Thyroid gland (tissue), 4 donors: ENCODE results near the gene WDFY2. TPM values are rescaled to one million over a fixed set of nuclear protein-coding genes. Genes with fewer than 3 reads are reported as not detected.
A peak's percentile ranks its signal among the peaks of the same experiment; 100 is the strongest.

Experiments used
- DNase-seq, 2 donors: peaks; one replicate each; pipeline ENCODE4 v3.0.0-alpha.2; 2019
- H3K27ac ChIP-seq, 3 donors: fragments of 200-600 bp; sonication (generic); 1 replicate in 2 of 3; 2 replicates in 1 of 3; pipeline ENCODE4 v1.5.1; 2016 to 2019; ENCODE audit warnings: mild to moderate bottlenecking in 1 of 3, moderate library complexity in 1 of 3
- H3K27me3 ChIP-seq: fragments of 200-600 bp; sonication (generic); one replicate; pipeline ENCODE4 v1.5.1; 2019
- H3K36me3 ChIP-seq, 2 donors: fragments of 200-600 bp; sonication (generic); one replicate each; pipeline ENCODE4 v1.5.1; 2016 to 2019
- H3K4me1 ChIP-seq, 2 donors: fragments of 200-600 bp; sonication (generic); one replicate each; pipeline ENCODE4 v1.5.1; 2017 to 2019
- H3K4me3 ChIP-seq, 3 donors: fragments of 200-600 bp; sonication (generic); replicated peaks in 1 of 3; 1 replicate in 2 of 3; 2 replicates in 1 of 3; pipeline ENCODE4 v1.5.1; 2016; ENCODE audit warnings: mild to moderate bottlenecking in 1 of 3
- H3K9me3 ChIP-seq: fragments of 200-600 bp; sonication (generic); one replicate; pipeline ENCODE4 v1.5.1; 2017
- POLR2A ChIP-seq, 2 donors: fragments of 450-650 bp; IDR thresholded peaks; one replicate each; pipeline ENCODE4 v1.6.1; 2017; ENCODE audit warnings: antibody characterized with exemption in 2 of 2, mild to moderate bottlenecking in 2 of 2, moderate library complexity in 1 of 2
- WGBS, 2 donors: methylation state at CpG; one replicate each; pipeline ENCODE4 v1.1.5; 2017; 5-methylcytosine and 5-hydroxymethylcytosine counted together
- intact Hi-C: fragments of 100-400 bp; cut with DNase I; formaldehyde crosslinking; loops from one replicate; pipeline ENCODE4 v1.15.1; 2023
- total RNA-seq, 4 donors: library from RNA; depleted of rRNA; stranded (reverse); fragments of >200 nt; gene quantifications; one replicate each; pipeline ENCODE4 v1.2.3, GENCODE V29; 2016
- TF ChIP-seq, protein P1 (sequence below), 6 experiments: fragments of 200-600 bp in 3 of 6; fragments of 450-650 bp in 3 of 6; sonication (generic) in 3 of 6; IDR thresholded peaks; one replicate each; pipeline ENCODE4 v1.5.1; 2016 to 2019; ENCODE audit warnings: antibody characterized with exemption in 6 of 6, mild to moderate bottlenecking in 2 of 6, inconsistent platforms in 1 of 6, moderate library complexity in 1 of 6

The WDFY2 gene
- total RNA-seq, 4 donors from 2014 or later = 15.8 to 23.9 (median 20.9) TPM

DNA sequence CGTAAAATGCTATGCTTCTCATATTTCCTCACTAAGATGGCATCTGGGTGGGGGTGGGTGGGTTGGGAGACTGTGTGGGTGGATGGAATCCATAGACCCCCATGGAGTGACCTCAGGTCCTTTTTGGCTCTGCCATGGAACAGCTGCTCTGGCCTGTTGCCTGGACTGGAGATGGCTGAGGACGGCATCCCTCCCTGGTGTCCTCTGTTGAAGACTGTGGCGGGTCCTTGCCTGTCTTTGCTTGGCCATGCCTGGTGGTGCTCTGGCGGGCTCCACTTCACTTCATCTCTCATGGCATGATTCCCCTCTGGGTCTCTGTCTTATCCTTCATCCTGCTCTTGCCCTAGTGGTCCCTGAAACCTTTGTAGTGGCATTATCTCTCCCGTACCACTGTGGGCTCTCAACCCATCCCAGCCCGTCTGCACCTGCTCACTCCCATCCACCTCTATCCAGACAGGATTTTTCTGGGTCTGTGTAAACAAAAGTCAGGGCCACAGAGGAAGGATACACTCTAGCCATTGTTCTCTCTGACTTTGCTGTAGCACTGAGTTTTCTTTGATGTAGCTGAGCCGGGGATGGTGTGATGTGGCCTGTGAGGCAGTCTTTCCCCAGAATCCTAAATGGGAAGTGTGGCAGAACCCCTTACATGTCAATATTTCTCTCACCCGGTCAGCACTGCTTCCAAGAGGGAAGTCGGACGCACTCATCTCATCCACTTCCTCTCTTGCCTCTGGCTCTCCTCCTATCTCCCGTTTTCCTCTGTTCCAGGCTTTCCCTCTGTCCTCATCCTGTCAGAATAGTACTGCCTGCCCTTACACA, 36.1 kb downstream of the WDFY2 start:
- WGBS, 2 donors = 76 to 80% methylated on average over 9 to 11 of the region's 11 CpGs
- DNase-seq = no peak
- H3K36me3 ChIP-seq = no peaks in the 10 kb centered on the region
- no peak overlapping the region for H3K4me3 ChIP-seq
- intact Hi-C loops = no loop called here
- H3K4me1 ChIP-seq = peaks cover 60 to 70% of the 10 kb centered on the region in 2 donors
- H3K27me3 ChIP-seq = no peaks in the 10 kb centered on the region
- no peaks in the 10 kb centered on the region for H3K9me3 ChIP-seq
- H3K27ac ChIP-seq = peak overlapping the region; percentile 75 to 87 (median 80)
- no peak for TF ChIP-seq POLR2A (IDR thresholded peaks at IDR 0.05)
- TF ChIP-seq, protein P1, sequence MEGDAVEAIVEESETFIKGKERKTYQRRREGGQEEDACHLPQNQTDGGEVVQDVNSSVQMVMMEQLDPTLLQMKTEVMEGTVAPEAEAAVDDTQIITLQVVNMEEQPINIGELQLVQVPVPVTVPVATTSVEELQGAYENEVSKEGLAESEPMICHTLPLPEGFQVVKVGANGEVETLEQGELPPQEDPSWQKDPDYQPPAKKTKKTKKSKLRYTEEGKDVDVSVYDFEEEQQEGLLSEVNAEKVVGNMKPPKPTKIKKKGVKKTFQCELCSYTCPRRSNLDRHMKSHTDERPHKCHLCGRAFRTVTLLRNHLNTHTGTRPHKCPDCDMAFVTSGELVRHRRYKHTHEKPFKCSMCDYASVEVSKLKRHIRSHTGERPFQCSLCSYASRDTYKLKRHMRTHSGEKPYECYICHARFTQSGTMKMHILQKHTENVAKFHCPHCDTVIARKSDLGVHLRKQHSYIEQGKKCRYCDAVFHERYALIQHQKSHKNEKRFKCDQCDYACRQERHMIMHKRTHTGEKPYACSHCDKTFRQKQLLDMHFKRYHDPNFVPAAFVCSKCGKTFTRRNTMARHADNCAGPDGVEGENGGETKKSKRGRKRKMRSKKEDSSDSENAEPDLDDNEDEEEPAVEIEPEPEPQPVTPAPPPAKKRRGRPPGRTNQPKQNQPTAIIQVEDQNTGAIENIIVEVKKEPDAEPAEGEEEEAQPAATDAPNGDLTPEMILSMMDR (IDR thresholded peaks at IDR 0.05) = no peak

- no peak for DNase-seq
- TF ChIP-seq POLR2A (IDR thresholded peaks at IDR 0.05) = no peak
- TF ChIP-seq, protein P1 (IDR thresholded peaks at IDR 0.05) = no peak
- H3K4me3 ChIP-seq = no peak overlapping the region
- no peaks in the 10 kb centered on the region for H3K9me3 ChIP-seq
- no peaks in the 10 kb centered on the region for H3K27me3 ChIP-seq
- no peaks in the 10 kb centered on the region for H3K36me3 ChIP-seq
- intact Hi-C loops = no loop called here
- peak overlapping the region; percentile 75 to 87 (median 80) for H3K27ac ChIP-seq
- H3K4me1 ChIP-seq = peaks cover 72 to 81% of the 10 kb centered on the region in 2 donors
- 52 to 55% methylated on average over 2 of the region's 2 CpGs for whole genome bisulfite sequencing, 2 donors
Observed at GRCh38 chr13:51621602-51622001, 37.3 kb downstream of the WDFY2 start.

DNA sequence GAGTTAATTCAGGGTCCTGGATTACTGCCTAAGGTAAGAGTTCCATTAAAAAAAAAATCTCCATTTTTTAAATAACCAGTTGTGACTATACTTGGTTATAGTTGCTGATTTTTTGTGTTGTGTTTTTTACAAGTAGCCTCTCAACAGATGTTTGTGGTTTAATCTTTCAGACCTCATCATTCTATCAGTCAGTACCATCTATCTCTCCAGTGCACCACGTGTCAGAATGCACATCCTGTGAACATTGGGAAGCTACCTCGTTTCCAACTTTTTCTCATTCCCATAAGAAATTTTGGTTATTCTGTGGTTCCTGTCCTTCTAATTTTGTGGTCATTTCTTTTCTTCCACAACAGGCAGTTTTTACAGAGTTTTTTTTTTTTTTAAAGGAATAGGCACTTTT, 39.2 kb downstream of the WDFY2 start:
- no peaks in the 10 kb centered on the region for H3K27me3 ChIP-seq
- peaks cover 71 to 83% of the 10 kb centered on the region in 2 donors for H3K4me1 ChIP-seq
- H3K36me3 ChIP-seq = no peaks in the 10 kb centered on the region
- no peak overlapping the region for H3K4me3 ChIP-seq
- WGBS, 2 donors = 64% methylated on average over 2 of the region's 2 CpGs
- peak overlapping the region in 2 of 3 donors; percentile 27 to 84 for H3K27ac ChIP-seq
- DNase-seq = no peak
- no peaks in the 10 kb centered on the region for H3K9me3 ChIP-seq
- TF ChIP-seq, protein P1 (IDR thresholded peaks at IDR 0.05) = no peak
- TF ChIP-seq POLR2A (IDR thresholded peaks at IDR 0.05) = no peak
- intact Hi-C loops = no loop called here

GRCh38 chr13:51624207-51624606, 39.9 kb downstream of the WDFY2 start:
- Histone ChIP-seq H3K9me3 (no peaks in the 10 kb centered on the region), H3K27ac (peak overlapping the region; percentile 84 to 92 (median 85)), H3K4me3 (no peak overlapping the region), H3K4me1 (peaks cover 66 to 76% of the 10 kb centered on the region in 2 donors), H3K27me3 (no peaks in the 10 kb centered on the region), H3K36me3 (no peaks in the 10 kb centered on the region)
- intact Hi-C loops = no loop called here
- TF ChIP-seq, protein P1 (IDR thresholded peaks at IDR 0.05) = no peak
- no peak for TF ChIP-seq POLR2A (IDR thresholded peaks at IDR 0.05)
- 95 to 100% methylated on average over 1 of the region's 1 CpG for WGBS, 2 donors
- no peak for DNase-seq

DNA sequence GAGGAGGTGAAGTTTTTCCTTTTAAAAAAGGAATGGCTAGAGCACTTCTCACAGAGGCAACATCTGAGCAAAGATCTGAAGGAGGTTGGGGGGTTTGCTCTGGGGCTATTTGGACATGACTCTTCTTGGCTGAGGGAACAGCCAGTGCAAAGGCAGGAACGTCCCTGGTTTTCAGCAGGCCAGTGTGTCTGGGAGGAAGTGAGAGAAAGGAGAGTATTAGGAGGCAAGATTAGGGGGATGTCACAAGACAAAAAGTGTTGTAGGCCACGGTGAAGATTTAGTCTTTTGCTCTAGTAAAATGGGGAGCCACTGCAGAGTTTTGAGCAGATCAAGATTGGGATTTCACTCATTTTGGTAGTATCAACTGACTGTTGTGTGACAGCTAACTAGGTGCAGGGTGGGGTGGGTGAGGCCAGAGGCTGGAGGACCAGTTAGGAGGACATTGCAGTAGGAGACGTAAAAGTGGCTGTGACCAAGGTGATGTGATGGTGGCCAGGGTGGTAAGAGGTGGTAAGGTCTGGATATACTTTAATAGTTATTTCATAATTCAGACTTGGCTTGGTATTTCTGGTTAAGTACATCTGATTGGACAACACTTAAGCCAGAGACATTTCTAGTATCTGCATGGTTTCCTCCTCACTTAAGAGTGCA, 40.6 kb downstream of the WDFY2 start:
- Histone ChIP-seq H3K4me3 (no peak overlapping the region), H3K27ac (peak overlapping the region; percentile 84 to 92 (median 85)), H3K9me3 (no peaks in the 10 kb centered on the region), H3K27me3 (no peaks in the 10 kb centered on the region), H3K36me3 (no peaks in the 10 kb centered on the region), H3K4me1 (peaks cover 60 to 70% of the 10 kb centered on the region in 2 donors)
- intact Hi-C loops = no loop called here
- 81 to 92% methylated on average over 3 of the region's 3 CpGs for WGBS, 2 donors
- TF ChIP-seq, protein P1 (IDR thresholded peaks at IDR 0.05) = no peak
- TF ChIP-seq POLR2A (IDR thresholded peaks at IDR 0.05) = no peak
- DNase-seq = no peak
